ENCODE results near the gene KLHDC7B. TPM values are rescaled to one million over a fixed set of nuclear protein-coding genes. Genes with fewer than 3 reads are reported as not detected.

Gene KLHDC7B
- total RNA-seq, 1 donor from 2014 or later, result 0.05 TPM

DNA sequence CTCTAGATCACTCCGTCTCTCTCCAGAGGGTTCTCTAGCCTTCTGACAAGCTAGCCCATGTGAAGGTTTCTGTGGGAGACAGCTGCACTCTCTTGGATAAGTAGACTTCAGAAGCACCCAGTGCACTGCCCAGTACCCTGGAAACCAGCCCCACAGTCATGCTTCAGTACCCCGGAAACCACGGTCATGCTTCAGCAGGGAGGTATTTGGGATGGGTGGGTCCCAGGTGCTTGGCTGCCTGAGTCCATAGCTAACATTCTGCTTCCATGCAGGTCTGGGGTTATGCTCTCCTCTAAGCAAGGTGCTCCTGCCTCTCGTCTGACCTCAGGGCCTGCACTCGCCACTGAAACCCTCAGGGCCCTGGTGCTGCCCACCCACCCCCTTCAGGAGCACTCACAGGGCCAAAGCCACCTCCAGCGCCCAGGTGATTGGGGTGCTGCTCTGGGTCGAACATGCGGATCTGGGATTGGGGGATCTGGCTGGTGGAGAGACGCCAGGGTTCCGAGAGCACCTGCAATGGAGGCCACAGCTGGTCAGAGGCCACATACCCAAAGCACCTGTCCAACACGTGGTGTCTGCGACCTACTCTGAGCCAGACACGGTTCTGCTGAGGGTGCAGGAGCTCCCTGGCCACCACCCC lies 24.3 kb downstream of the KLHDC7B start:
- no peak for DNase-seq (ENCODE audit: low spot score)
- ATAC-seq, result no peak

DNA sequence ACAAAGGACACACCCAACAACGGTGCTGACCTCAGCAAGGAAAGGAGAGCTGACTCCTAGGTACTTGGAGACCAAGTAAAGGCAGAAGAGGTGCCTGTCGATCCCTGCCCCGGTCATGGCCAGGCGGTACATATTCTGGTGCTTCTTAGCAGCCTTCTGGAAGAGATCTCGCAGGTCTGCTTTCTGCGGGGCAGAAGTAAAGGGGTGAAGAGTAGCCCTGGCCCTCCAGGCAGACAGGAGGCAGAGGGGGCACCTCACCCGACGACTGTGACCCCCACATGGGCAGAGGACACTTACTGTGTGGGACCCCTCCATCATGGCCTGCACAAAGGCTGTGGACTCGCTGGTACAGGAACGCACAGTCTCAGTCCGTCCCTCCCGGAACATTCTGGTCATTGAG lies 25.2 kb downstream of the KLHDC7B start:
- ATAC-seq, result no peak
- no peak for DNase-seq (ENCODE audit: low spot score)

DNA sequence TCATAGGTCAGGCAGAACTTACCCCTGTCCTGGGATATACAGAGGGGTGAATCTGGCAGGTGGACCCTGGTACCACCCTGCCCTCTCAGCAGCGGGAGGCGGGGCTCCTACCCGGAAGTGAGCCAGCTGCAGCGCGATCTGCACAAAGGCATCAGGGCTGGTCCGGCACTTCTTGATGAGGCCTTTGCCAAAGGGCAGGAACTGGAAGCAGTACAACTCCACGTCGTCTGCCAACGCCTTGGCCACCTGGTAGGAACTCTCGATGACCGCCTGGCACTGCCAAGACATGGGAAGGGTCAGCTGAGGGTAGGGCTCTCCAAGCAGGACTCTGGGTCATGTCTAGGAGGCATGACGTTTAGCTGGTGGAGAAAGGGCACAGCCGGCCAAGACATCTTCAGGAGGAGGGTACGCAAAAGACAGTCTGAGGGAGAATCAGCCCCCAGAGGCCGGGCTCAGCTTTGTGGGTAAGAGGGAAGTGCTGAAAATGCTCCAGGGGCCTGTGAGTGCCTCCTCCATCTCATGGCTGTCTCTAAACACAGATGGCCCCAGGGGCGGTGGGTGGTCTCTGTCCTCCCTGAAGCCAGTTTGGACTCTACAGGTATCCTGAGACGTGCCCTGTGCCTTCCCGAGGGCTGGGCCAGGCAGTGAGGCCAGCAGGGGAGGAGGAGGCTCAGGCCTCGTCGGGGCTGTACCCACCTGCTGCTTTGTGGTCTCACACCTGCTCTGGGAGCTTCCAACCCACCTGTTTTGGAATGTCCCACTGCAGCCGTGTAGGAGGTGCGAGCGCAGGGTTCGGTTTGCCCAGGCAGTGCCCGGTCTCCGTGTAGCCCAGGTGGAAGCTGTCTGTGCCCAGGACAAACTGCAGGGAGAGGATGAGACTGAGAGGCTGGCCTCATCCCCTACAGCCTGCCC lies 25.8 kb downstream of the KLHDC7B start:
- no peak for DNase-seq (ENCODE audit: low spot score)
- no peak for ATAC-seq

DNA sequence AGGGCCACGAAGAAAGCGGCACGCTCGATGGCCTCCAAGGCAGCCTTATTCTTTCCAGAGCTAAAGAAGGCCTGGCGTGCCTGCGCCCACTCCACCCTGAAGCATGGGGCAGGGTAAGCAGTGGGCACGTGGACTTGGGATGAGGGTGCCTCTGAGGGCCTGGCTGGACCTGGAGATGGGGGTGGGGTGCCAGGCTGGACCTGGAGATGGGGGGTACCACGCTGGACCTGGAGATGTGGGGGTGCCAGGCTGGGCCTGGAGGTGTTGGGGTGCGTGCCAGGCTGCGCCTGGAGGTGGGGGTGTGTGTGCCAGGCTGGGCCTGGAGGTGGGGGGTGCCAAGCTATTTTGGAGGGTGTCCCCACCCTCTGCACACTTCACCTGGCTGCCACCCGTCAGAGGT lies 27.3 kb downstream of the KLHDC7B start:
- ATAC-seq (no peak), DNase-seq (ENCODE audit: low spot score) (no peak)

DNA sequence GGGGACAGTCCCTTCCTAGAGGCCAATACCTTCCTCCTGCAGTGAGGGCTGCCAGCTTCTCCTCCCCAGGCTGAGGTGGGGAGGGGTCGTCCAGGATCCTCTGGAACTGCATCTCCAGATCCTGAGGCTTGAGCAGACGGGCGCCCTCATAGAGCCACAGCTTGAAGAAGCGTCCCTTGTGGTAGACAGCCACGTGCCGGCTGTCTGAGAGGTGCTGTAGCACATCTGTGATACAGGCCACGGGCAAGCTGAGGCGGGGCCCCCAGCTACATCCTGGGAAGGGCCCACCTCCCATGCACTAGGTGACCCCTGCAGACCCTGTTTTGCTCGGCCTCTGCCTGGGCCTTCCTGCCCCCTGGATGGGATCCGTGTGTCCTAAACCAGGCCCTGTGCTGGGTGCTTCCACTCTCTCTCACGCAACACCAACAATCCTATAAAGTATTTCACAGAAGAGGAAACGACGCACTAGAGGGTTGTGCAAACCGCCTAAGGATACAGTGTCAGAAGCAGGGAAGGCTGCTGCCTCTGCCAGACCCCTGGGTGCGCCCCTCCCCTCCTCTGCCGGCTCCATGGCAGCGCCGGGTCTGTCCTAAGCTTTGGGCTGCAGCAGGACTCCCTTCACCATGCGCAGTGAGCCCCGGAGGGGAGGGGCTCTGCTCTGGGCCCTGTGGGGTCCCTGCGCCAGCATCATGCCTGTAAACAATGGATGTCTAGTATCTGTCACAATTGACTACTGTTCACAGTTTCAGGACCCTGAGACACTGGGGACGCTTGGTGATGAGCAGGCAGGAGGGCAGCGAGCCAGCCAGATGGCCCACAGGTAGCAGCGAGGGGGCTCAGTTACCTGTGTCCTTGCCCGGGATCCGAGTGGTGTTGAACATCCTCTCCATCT lies 28.0 kb downstream of the KLHDC7B start:
- DNase-seq (ENCODE audit: low spot score), result no peak
- no peak for ATAC-seq

DNA sequence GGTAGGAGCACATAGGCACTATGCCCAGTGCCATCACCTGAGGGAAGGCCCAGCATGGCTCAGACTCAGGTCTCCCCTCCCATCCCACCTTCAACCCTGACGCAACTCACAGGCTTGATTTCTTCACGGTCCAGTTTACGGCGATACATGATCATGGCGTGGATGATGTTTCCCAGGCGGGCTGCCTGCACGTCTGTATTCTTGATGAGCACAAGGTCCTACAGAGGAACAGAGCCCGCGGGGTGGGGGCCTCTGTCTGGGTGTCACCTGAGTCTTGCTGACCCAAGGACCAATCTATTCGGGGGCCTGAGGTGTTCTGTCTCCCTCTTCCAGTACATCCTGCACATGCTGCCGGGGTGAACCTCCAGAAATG lies 28.7 kb downstream of the KLHDC7B start:
- ATAC-seq, result no peak
- no peak for DNase-seq (ENCODE audit: low spot score)

DNA sequence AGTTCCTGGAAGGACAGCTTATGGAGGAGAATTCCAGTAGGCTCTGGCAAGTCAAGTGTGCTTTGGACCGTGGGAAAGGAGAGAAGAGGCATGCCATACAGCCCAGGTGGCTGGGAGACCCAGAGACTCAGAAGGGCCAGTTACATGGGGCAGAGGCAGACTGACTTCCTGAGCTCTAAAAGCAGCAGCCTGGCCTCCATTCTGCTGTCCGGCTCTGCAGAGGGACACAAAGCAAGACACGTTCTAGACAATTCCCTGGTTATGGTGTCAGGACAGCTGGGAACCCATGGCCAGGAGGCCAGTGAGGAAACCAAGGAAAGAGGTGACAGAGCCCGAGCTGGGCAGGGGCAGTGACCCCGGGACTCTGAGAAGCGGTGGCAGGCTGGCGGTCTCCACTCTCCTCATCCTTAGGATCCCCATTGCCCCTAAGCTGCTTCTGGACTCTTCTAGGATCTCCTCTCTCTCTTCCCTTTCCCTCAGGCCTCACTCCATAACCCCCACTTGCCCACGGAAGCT lies 29.8 kb downstream of the KLHDC7B start:
- no peak for ATAC-seq
- DNase-seq (ENCODE audit: low spot score), result no peak

DNA sequence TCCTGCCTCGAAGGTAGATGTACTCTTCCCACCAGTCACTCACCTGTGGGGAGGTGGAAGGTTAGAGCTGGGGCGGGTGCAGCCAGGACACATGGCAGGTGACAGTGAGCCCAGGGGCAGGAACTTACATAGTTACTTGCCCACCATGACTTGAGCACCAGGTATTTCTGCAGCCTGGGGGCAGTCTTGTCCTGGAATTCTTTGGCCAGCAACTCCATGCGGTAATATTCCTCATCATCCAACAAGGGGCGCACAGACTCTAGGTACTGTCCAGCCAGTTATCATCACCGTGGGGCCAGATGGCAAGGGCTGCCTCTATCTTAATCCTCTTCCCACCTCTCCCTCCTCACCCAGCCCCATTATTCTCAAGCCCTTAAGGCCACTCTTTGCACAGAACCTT lies 30.4 kb downstream of the KLHDC7B start:
- ATAC-seq (peak; percentile 52), DNase-seq (ENCODE audit: low spot score) (no peak)

DNA sequence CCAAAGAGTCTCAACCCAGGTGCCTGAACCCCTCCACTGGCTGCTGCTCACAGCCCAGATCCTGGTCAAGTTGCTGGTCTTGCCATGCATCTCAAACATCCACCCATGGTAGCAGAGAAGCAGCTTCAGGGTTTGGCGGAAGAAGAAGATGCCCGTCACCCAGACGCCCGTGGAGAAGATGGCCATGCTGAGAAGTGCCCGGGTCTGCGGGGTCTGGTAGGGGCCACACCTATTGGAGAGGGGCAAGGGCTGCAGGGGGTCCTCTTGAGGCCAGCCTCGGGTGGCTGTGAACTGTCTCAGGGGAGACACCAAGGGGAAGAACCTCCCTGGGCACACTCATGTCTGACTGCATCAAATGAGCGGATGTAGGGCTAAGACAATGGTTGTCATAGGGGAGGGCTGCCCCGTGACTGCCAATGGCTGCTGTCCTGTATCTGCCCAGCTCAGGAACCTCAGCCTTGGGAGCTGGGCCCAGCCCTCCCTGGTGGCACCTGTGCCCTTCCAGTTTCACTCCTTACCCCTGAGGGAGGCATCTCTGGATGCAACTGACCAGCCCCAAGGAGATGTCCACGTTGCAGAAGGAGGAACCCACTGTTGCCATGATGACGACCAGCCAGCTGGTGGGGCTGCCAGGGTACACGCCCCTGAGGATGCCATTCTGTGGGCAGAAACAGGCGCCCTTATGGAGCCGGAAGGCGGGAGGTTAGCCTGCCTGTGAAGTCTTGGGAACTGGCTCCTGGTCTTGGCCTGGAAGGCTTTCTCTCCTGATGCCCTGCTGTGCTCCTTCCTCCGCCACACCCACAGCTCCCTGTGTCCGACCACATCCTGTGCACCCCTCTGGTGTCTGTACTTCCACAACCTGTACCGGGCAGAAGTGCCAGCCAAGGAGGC lies 31.4 kb downstream of the KLHDC7B start:
- ATAC-seq, result no peak
- DNase-seq (ENCODE audit: low spot score), result no peak

DNA sequence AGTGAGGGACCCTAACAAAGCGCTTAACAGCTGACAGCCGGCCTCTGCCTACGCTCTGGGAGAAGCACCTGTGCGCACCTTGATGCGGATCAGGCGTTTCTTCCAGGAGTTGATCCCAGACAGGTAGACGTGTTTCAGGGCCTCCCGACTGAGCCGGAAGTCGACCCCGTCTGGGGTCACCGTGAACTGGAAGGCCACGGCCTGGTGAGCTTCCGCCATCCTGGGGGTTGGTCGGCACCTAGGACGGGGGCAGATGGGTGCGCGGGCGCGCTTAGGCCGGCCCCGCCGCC lies 31.9 kb downstream of the KLHDC7B start:
- DNase-seq (ENCODE audit: low spot score) (no peak), ATAC-seq (no peak)

DNA sequence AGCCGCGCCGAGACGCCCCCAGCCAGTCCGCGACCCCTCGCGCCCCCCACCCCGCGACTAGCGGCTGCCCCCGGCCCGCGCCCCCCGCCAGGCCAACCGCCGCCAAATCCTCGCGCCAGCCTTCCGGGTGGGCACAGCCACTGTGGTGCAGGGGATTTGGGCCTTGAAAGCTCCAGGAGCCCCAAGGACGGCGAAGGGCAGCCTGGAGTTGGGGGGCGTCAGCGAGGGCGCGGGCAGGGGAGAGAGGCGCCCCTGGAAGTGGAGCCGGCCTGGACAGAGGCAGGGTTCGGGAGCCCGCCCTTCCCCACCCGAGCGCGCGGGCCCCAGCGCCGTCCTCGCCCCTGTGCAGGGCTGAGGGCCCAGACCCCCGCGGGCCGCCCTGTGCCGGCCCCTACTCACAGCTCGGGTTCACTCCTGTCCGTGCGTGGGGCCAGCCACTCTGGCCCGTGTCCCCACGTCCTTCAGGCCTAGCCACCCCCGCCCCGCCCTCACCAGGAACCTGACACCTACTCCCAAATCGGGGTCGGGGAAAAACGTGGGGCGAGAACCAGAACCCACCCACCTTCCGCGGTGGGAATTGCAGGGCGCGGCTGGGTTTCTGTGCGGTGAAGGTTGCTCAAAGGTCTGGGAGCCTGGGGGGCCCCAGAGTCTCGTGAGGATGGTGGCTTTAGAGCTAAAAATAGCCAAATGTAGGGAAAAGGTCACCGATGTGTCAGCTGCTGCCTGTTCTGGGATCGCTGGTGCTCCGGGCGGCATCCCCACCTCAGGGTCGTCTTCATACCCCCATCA lies 32.5 kb downstream of the KLHDC7B start, which contains the start of gene CPT1B:
Gene CPT1B (minus strand): TSS at position 441 of the 789 bp plus-strand sequence. CDS start 512 bp downstream, outside the sequence.
- ATAC-seq, result no peak
- DNase-seq (ENCODE audit: low spot score), result no peak

DNA sequence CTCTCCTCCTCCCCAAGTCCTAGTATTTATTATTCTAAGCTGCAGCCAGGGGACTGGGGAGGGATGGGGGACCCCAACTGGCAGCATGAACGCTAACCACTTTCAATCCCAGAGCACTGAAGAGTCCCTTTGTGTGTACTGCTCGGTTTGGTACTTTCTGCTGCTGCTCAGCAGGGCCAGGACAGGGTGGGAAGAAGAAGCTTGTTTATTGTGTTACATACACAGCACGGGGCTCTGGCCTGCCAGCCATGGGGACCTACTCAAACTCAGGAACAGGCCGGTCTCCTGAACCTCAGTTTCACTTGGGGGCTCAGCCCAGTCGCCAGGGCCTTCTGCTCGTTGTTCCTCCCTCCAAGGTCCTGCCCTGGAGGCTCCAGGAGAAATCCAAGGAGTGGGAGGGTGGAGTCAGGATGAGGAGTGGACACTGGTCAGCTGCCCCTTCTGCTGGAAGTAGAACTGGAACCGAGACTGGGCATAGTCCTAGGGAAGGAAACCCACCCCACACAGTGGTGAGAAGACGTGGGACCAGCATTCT lies 33.1 kb downstream of the KLHDC7B start:
- ATAC-seq, result no peak
- DNase-seq (ENCODE audit: low spot score), result no peak

DNA sequence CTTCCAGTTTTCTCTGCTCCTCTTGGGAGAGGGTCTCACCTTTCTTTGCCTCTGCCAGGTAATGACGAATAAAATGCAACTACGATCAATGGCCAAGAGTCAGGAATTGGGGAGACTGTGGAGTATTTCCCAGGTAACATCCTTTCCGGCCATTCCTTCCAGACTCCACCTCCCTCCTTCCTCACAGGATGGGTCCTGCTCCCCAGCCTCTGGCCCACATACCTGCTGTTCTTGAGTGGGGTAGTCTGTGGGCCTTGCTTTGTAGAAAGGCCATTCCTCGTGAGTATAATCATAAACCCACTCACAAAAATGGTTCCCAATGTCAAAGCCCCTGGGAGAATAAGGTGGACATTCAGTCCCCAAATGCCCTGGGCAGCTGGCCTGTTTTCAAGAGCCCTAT lies 34.1 kb downstream of the KLHDC7B start:
- no peak for ATAC-seq
- no peak for DNase-seq (ENCODE audit: low spot score)

DNA sequence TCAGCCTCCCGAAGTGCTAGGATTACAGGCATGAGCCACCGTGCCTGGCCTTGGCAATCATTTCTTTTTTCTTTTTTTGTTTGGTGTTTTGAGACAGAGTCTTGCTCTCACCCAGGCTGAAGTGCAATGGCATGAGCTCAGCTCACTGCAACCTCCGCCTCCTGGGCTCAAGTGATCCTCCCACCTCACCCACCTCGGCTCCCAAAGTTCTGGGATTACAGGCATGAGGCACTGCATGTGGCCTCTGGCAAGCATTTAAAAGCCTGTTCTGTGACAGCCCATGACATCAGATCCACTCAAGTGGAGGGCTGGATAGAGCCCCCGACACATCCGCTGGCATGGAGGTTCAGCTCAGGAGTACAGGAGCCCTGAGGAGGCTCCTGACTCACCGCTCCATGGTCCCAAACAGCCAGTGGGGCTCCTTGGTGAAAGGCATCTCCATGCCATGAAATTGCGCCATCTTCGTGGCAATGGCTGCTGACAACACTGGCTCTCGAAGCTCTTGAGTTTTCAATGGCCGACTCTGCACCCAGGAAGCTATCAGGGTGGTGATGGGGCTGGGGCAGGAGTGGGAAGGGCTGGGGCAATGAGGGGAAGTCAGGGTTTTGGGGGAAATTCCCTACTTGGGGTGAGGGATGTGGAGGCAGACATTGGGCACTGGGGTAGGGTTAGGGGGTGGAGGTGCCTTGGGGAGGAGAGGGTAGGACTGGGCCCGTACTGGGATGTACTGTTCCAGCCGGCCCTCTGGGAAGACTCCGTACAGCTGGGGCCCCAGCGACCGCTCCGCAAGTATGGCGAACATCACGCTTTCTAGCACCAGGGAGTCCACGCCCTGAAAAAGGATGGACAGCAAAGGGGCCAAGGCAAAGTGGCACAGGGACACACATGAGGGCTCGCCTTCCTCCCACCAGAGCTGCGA lies 35.6 kb downstream of the KLHDC7B start:
- DNase-seq (ENCODE audit: low spot score) (no peak), ATAC-seq (no peak)

DNA sequence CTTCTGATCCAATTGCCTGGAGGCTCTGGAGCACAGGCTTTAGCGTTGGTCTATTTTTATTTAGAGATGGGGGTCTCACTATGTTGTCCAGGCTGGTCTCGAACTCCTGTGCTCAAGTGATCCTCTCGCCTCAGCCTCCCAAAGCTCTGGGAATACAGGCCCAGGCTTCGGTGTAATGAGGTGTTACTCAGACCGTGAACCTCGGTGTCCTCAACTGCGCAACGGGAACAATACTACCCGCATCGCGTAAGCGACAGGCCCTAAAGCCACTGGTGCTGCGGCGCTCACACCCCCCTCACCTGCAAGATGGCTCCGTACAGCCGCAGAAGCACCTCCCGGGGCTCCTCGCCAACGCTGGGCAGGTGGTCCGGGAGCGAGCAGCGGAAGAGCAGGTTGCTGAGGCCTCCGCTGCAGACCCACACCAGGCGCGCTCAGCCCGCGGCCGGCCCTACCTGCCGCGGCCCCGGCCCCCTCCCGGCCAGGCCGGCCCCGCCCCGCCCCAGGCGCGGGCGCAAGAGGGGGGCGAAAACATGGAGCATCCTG lies 36.3 kb downstream of the KLHDC7B start:
- no peak for ATAC-seq
- no peak for DNase-seq (ENCODE audit: low spot score)

DNA sequence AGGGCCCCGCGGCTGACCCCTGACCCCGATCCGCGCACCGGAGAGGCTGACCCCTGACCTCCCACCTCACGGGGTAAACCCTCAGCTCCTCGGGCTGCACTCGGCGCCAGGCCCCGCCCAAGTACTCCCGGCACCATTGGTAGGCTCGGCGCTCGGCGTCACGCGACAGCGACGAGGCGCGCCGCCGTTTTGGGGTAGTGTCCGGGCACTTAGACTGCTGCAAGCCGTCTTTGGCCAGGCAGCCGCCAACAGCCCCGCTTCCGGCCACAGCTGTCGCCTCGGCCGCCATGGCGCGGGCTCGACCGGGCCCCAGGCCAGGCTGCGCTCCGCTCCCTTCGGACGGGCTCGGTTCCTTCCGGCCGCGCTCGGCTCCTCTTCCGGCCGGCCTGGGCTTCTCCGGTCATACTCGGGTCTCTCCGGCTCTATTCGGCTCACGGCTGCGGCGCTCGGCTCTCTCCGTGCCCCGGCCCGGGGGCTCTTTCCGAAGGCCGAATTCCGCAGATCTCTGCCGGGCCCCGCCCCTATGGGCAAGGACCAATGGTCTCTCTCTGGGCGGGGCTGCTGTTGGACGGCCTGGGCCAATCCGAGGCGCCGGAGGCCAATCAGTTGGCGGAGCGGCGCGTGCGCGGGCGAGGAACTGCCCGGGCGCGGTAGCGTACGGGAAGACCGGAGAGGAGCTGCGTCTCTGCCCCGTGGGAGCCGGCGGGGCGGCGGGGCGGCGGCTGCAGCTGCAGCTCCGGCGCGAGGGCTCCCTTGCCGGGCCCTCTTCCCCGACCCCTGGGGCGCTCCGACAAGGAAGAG lies 37.0 kb downstream of the KLHDC7B start, which contains the start of gene CHKB:
Gene CHKB (minus strand): TSS at position 357 of the 801 bp plus-strand sequence. CDS start 68 bp downstream, at position 289.
- ATAC-seq, result peak; percentile 93
- DNase-seq (ENCODE audit: low spot score), result peak; percentile 99
